Chondrocyte (in vitro differentiated cells): ENCODE results near the gene OR5AS1. TPM values are rescaled to one million over a fixed set of nuclear protein-coding genes. Genes with fewer than 3 reads are reported as not detected.

Source experiments
- DNase-seq: peaks from one replicate; pipeline ENCODE4 v3.0.0; 2021; ENCODE audit warnings: mixed read lengths, low spot score
- H3K27ac Mint-ChIP-seq: one replicate; pipeline ENCODE4 v1.8.0; 2021; ENCODE audit warnings: mild to moderate bottlenecking, moderate library complexity, mixed read lengths; ENCODE audit not compliant: unreplicated experiment
- H3K27me3 Mint-ChIP-seq: 2 replicates; pipeline ENCODE4 v1.8.0; 2021; ENCODE audit warnings: low read depth, mixed read lengths
- H3K36me3 Mint-ChIP-seq: 2 replicates; pipeline ENCODE4 v1.8.0; 2021; ENCODE audit warnings: low read depth, mixed read lengths
- H3K4me1 Mint-ChIP-seq: 2 replicates; pipeline ENCODE4 v1.8.0; 2021; ENCODE audit warnings: low read depth, mild to moderate bottlenecking, mixed read lengths
- H3K4me3 Mint-ChIP-seq: one replicate; pipeline ENCODE4 v1.8.0; 2021; ENCODE audit warnings: mild to moderate bottlenecking, moderate library complexity, mixed read lengths; ENCODE audit not compliant: unreplicated experiment
- H3K9me3 Mint-ChIP-seq: 2 replicates; pipeline ENCODE4 v1.8.0; 2021; ENCODE audit warnings: low read depth, mixed read lengths
- CTCF ChIP-seq: fragments of 200-600 bp; sonication (generic); IDR thresholded peaks from 2 replicates; pipeline ENCODE4 v1.5.0; 2021; ENCODE audit warnings: antibody characterized with exemption, mild to moderate bottlenecking, moderate library complexity
- long read RNA-seq: library from polyadenylated mRNA; stranded (forward); transcript quantifications from one replicate; pipeline ENCODE4 v2.0.0, GENCODE V29; 2021
- total RNA-seq: library from RNA; stranded (reverse); gene quantifications from 3 replicates; pipeline ENCODE4 v1.2.1, GENCODE V29; 2021

The OR5AS1 gene
- not detected in 3 replicates for total RNA-seq
- long read RNA-seq, result 0 reads

- Mint-ChIP-seq H3K27me3 (no peaks in the 10 kb centered on the region), H3K4me3 (no peak within 1 kb of the TSS), H3K9me3 (peaks cover 8% of the 10 kb centered on the region), H3K4me1 (no peaks in the 10 kb centered on the region), H3K36me3 (no peaks in the 10 kb centered on the region), H3K27ac (no peak within 1 kb of the TSS)
- no peak for TF ChIP-seq CTCF
- no peak for DNase-seq
Measured at GRCh38 chr11:56027354-56027753, at the start of gene OR5AS1. TSS of gene OR5AS1 (plus strand) at chr11:56027654. CDS start at chr11:56030419, 2,765 bp downstream.

DNA sequence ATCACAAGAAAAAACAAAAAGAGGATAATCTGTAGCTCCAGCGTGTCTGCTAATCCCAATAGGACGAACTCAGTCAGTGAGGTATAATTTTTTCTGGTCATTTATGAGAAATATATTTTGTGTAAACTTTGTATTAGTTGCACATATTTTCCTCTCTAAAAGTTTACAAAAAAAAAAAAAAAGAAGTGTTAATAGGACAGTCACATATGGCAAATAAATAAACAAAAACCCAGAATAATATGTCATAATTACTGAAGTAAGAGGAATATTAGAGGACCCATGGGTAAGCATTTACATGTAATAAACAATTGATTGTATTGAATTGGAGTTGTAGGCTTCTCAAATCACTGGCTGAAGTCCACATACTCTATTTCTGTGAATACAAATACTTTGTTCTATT lies 32.9 kb upstream of the OR5AS1 start, which contains the start of gene OR5F1:
TSS of gene OR5F1 (minus strand) at position 101 of the 400 bp plus-strand sequence. CDS start at position 101, 0 bp downstream.
- H3K27me3 Mint-ChIP-seq, result no peaks in the 10 kb centered on the region
- peaks cover 10% of the 10 kb centered on the region for H3K9me3 Mint-ChIP-seq
- no peak for DNase-seq
- H3K4me1 Mint-ChIP-seq, result no peaks in the 10 kb centered on the region
- H3K36me3 Mint-ChIP-seq, result no peaks in the 10 kb centered on the region
- no peak within 1 kb of the TSS for H3K4me3 Mint-ChIP-seq
- no peak within 1 kb of the TSS for H3K27ac Mint-ChIP-seq
- TF ChIP-seq CTCF, result no peak

GRCh38 chr11:56010716-56011115 lies 16.7 kb upstream of the OR5AS1 start:
- no peak overlapping the region for H3K27ac Mint-ChIP-seq
- H3K36me3 Mint-ChIP-seq, result peaks cover 1% of the 10 kb centered on the region

GRCh38 chr11:56013805-56014204 lies 13.6 kb upstream of the OR5AS1 start:
- no peak for DNase-seq
- H3K4me3 Mint-ChIP-seq, result no peak overlapping the region
- H3K36me3 Mint-ChIP-seq, result peaks cover 1% of the 10 kb centered on the region
- H3K27me3 Mint-ChIP-seq, result peaks cover 2% of the 10 kb centered on the region
- H3K9me3 Mint-ChIP-seq, result peaks cover 19% of the 10 kb centered on the region
- H3K27ac Mint-ChIP-seq, result no peak overlapping the region
- TF ChIP-seq CTCF, result no peak
- no peaks in the 10 kb centered on the region for H3K4me1 Mint-ChIP-seq

More at GRCh38 chr11:56010716-56011115, 16.7 kb upstream of the OR5AS1 start:
- peaks cover 2% of the 10 kb centered on the region for H3K27me3 Mint-ChIP-seq
- DNase-seq, result no peak
- no peaks in the 10 kb centered on the region for H3K4me1 Mint-ChIP-seq
- no peak overlapping the region for H3K4me3 Mint-ChIP-seq
- peaks cover 21% of the 10 kb centered on the region for H3K9me3 Mint-ChIP-seq
- no peak for TF ChIP-seq CTCF

- H3K36me3 Mint-ChIP-seq, result no peaks in the 10 kb centered on the region
- no peak overlapping the region for H3K27ac Mint-ChIP-seq
- no peaks in the 10 kb centered on the region for H3K27me3 Mint-ChIP-seq
- no peak overlapping the region for H3K4me3 Mint-ChIP-seq
- no peak for DNase-seq
- no peaks in the 10 kb centered on the region for H3K4me1 Mint-ChIP-seq
- TF ChIP-seq CTCF, result no peak
- H3K9me3 Mint-ChIP-seq, result peaks cover 23% of the 10 kb centered on the region
Measured at GRCh38 chr11:56045538-56045937, 18.1 kb downstream of the OR5AS1 start.
